HG02642 (cell line): ENCODE data around the gene ATP5MK.
"Not testable (repeated sequence)": the region's sequence is repeated elsewhere in the genome, so short reads cannot be mapped to it uniquely, and the experiment has no call there.

Experiments used
- ATAC-seq: cut with Tn5 transposase; IDR thresholded peaks from one replicate; pipeline ENCODE4 v1.9.1; 2021; ENCODE audit warnings: mild to moderate bottlenecking; ENCODE audit not compliant: unreplicated experiment, poor library complexity

ATP5MK gene

GRCh38 chr10:103396067-103396788 lies at the start of gene ATP5MK, which contains the start of gene PDCD11:
Gene ATP5MK, minus strand, starts transcription at chr10:103396475. Its CDS starts 4,018 bp downstream, at chr10:103392457.
Gene PDCD11, plus strand, starts transcription at chr10:103396626. Its CDS starts 1,801 bp downstream, at chr10:103398427.
- peak; percentile 98 for ATAC-seq

- ATAC-seq = no peak
Observed at GRCh38 chr10:103445366-103445765, 49.1 kb upstream of the ATP5MK start.

GRCh38 chr10:103444478-103444877 lies 48.2 kb upstream of the ATP5MK start:
- no peak for ATAC-seq

- no peak for ATAC-seq
Observed at GRCh38 chr10:103443475-103444185, 47.4 kb upstream of the ATP5MK start.

- ATAC-seq = no peak
Observed at GRCh38 chr10:103442031-103442461, 45.8 kb upstream of the ATP5MK start.

- ATAC-seq = no peak
Observed at GRCh38 chr10:103441611-103442010, 45.3 kb upstream of the ATP5MK start.

- ATAC-seq = no peak
Observed at GRCh38 chr10:103441206-103441605, 44.9 kb upstream of the ATP5MK start.

GRCh38 chr10:103440416-103440815 lies 44.1 kb upstream of the ATP5MK start:
- ATAC-seq = no peak

- no peak for ATAC-seq
Observed at GRCh38 chr10:103439776-103440175, 43.5 kb upstream of the ATP5MK start.

GRCh38 chr10:103433858-103434257 lies 37.6 kb upstream of the ATP5MK start:
- no peak for ATAC-seq

GRCh38 chr10:103431902-103432301 lies 35.6 kb upstream of the ATP5MK start:
- no peak for ATAC-seq

- ATAC-seq = no peak
Observed at GRCh38 chr10:103429647-103430046, 33.4 kb upstream of the ATP5MK start.

- no peak for ATAC-seq
Observed at GRCh38 chr10:103428989-103429643, 32.8 kb upstream of the ATP5MK start.

- ATAC-seq = no peak
Observed at GRCh38 chr10:103427866-103428265, 31.6 kb upstream of the ATP5MK start.

GRCh38 chr10:103423748-103424147 lies 27.5 kb upstream of the ATP5MK start:
- ATAC-seq = no peak

GRCh38 chr10:103419101-103419500 lies 22.8 kb upstream of the ATP5MK start:
- ATAC-seq = no peak

- no peak for ATAC-seq
Observed at GRCh38 chr10:103417601-103418000, 21.3 kb upstream of the ATP5MK start.

- not testable (repeated sequence) for ATAC-seq
Observed at GRCh38 chr10:103417148-103417469, 20.8 kb upstream of the ATP5MK start.

- no peak for ATAC-seq
Observed at GRCh38 chr10:103416436-103417147, 20.3 kb upstream of the ATP5MK start.

GRCh38 chr10:103415581-103415980 lies 19.3 kb upstream of the ATP5MK start:
- no peak for ATAC-seq

- ATAC-seq = no peak
Observed at GRCh38 chr10:103413564-103413963, 17.3 kb upstream of the ATP5MK start.
